AG04450 (cell line): Measurements from ENCODE around the gene STOML1. TPM values are rescaled to one million over a fixed set of nuclear protein-coding genes. Genes with fewer than 3 reads are reported as not detected.
A peak's percentile ranks its signal among the peaks of the same experiment; 100 is the strongest.

Source experiments
- CTCF ChIA-PET: fragments of 300-600, 350-600 bp; formaldehyde crosslinking; extraction: SDS; loops from one replicate; lab custom pipeline; 2022; ENCODE audit warnings: antibody characterized with exemption, inconsistent platforms; lab: Charles Lee
- POLR2A ChIA-PET: fragments of 350-600 bp; formaldehyde crosslinking; extraction: SDS; loops from one replicate; lab custom pipeline; 2021; ENCODE audit warnings: antibody characterized with exemption, inconsistent platforms; lab: Yijun Ruan, JAX
- DNase-seq: peaks from one replicate; pipeline ENCODE4 v3.0.0-alpha.2; 2011; ENCODE audit warnings: low read depth, low spot score
- H3K27ac ChIP-seq: one replicate; pipeline ENCODE4 v1.5.1; 2012; ENCODE audit warnings: low read depth, low read length, control low read depth
- H3K27me3 ChIP-seq: one replicate; pipeline ENCODE4 v1.6.0; 2012; ENCODE audit warnings: low read length; ENCODE audit not compliant: control insufficient read depth, insufficient read depth
- H3K4me3 ChIP-seq: 2 replicates; pipeline ENCODE4 v1.5.1; 2011; ENCODE audit warnings: mild to moderate bottlenecking, low read depth, low read length, control low read depth
- H3K9me3 ChIP-seq: 2 replicates; pipeline ENCODE4 v1.5.1; 2012; ENCODE audit warnings: low read length; ENCODE audit not compliant: control insufficient read depth, insufficient read depth
- polyA plus RNA-seq: library from polyadenylated mRNA; depleted of rRNA; stranded (reverse); fragments of >200 nt; gene quantifications from 2 replicates; pipeline ENCODE4 v1.2.3, GENCODE V29; 2011
- TF ChIP-seq, protein P1 (sequence below): IDR thresholded peaks from 2 replicates; pipeline ENCODE4 v1.5.1; 2011; ENCODE audit warnings: low read depth, low read length, control low read depth, inconsistent platforms

STOML1 gene
- polyA plus RNA-seq, 1 experiment = 7.3 TPM

DNA sequence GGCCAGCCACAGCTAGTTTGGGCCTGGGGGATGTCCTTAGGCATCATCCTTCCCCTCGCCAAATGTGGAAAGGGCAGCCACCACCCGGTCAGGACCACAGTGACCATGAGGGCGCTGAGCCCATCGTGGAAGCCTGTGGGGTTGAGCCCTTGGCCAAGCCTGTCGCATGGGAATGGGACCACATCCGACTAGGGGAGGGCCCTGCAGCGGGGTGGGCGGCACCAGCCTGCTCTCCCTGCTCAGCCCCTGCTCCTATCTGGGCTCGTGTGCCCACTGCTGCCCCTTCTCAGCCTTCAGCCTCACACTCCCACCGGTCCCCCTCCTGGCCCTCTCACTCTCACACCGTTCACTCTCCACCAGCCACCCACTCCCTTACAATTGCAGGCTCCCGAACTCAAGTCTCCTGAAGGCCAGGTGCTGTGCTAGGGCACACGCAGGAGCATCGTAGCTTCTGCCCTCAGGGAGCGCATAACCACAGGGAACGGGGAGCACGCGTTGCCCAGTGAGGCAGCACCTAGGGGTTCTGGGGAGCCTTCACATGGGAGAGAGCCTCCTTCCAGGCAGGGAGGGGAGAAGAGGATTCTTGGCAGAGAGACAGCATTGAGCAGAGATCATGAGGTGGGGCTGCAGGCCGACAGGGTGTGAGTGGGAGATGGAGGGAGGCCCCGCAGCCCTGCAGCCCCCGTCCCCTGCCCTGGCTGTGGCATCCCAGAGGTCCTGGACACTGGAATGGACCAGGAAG lies 39.8 kb downstream of the STOML1 start:
- Histone ChIP-seq H3K27ac (no peak overlapping the region), H3K27me3 (no peaks in the 10 kb centered on the region), H3K9me3 (no peaks in the 10 kb centered on the region), H3K4me3 (no peak overlapping the region)
- DNase-seq = no peak
- TF ChIP-seq, protein P1, sequence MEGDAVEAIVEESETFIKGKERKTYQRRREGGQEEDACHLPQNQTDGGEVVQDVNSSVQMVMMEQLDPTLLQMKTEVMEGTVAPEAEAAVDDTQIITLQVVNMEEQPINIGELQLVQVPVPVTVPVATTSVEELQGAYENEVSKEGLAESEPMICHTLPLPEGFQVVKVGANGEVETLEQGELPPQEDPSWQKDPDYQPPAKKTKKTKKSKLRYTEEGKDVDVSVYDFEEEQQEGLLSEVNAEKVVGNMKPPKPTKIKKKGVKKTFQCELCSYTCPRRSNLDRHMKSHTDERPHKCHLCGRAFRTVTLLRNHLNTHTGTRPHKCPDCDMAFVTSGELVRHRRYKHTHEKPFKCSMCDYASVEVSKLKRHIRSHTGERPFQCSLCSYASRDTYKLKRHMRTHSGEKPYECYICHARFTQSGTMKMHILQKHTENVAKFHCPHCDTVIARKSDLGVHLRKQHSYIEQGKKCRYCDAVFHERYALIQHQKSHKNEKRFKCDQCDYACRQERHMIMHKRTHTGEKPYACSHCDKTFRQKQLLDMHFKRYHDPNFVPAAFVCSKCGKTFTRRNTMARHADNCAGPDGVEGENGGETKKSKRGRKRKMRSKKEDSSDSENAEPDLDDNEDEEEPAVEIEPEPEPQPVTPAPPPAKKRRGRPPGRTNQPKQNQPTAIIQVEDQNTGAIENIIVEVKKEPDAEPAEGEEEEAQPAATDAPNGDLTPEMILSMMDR = no peak
- ChIA-PET CTCF (interaction anchor here (0.7 to 3.7 kb wide), 13 partner anchors 11 to 370 kb away, joined by 3 to 38 read pairs (median 5); partner anchors contain the start of genes LOXL1 and TBC1D21), POLR2A (interaction anchor here (1.3 kb wide), 1 partner anchor 11 kb away, joined by 4 read pairs; no protein-coding TSS in a partner anchor)

DNA sequence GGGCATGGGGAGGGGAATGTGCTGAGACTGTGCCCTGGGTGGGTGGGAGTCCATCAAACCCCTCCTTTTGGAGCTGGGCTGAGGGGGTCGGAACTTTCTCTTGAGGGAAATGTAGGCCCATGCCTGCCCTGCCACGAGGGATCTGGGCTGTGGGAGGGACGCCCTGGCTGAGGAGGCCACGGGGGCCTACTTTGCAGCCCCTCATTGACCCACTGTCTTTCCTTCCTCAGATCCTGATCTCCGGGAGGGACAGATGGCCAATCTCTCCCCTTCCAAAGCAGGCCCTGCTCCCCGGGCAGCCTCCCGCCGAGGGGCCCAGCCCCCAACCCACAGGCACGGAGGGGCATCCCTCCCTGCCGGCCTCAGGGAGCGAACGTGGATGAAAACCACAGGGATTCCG lies 40.5 kb downstream of the STOML1 start:
- TF ChIP-seq, protein P1 = no peak
- Histone ChIP-seq H3K27me3 (no peaks in the 10 kb centered on the region), H3K4me3 (no peak overlapping the region), H3K9me3 (no peaks in the 10 kb centered on the region), H3K27ac (peak overlapping the region; percentile 82)
- no peak for DNase-seq
- ChIA-PET POLR2A (interaction anchor here (0.8 to 1.3 kb wide), 5 partner anchors 10 to 29 kb away, joined by 3 to 8 read pairs (median 4); partner anchors contain the start of gene LOXL1), CTCF (interaction anchor here (0.6 to 3.7 kb wide), 27 partner anchors 9 to 370 kb away, joined by 3 to 38 read pairs (median 5); partner anchors contain the start of genes LOXL1, PML and TBC1D21)

GRCh38 chr15:73950831-73951561 lies 41.1 kb downstream of the STOML1 start:
- Histone ChIP-seq H3K9me3 (no peaks in the 10 kb centered on the region), H3K27ac (peak overlapping the region; percentile 82), H3K4me3 (no peak overlapping the region), H3K27me3 (no peaks in the 10 kb centered on the region)
- POLR2A ChIA-PET = interaction anchor here (0.6 to 1.3 kb wide), 7 partner anchors 10 to 28 kb away, joined by 3 to 8 read pairs (median 4); partner anchors contain the start of gene LOXL1
- peak; percentile 86 for DNase-seq
- CTCF ChIA-PET = interaction anchor here (0.6 to 3.7 kb wide), 29 partner anchors 9 to 371 kb away, joined by 3 to 38 read pairs (median 5); partner anchors contain the start of genes LOXL1, PML and TBC1D21
- TF ChIP-seq, protein P1 = peak; percentile 87

DNA sequence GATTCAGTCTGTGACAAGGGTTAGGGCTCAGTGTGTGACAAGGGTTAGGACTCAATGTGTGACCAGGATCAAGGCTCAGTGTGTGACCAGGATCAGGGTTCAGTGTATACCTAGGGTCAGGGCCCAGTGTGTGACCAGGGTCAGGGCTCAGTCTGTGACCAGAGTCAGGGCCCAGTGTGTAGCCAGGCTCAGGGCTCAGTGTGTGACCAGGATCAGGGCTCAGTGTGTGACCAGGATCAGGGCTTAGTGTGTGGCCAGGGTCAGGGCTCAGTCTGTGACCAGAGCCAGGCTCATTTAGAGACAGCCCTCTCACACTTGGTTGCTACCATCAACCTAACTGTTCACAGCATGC lies 41.6 kb downstream of the STOML1 start:
- Histone ChIP-seq H3K27ac (peak overlapping the region; percentile 22), H3K27me3 (no peaks in the 10 kb centered on the region), H3K9me3 (no peaks in the 10 kb centered on the region), H3K4me3 (no peak overlapping the region)
- ChIA-PET POLR2A (interaction anchor here (0.6 to 1.2 kb wide), 4 partner anchors 18 to 28 kb away, joined by 3 to 8 read pairs (median 4); partner anchors contain the start of gene LOXL1), CTCF (interaction anchor here (0.6 to 3.7 kb wide), 24 partner anchors 9 to 372 kb away, joined by 3 to 38 read pairs (median 5); partner anchors contain the start of genes LOXL1 and TBC1D21)
- TF ChIP-seq, protein P1 = no peak
- DNase-seq = no peak
